Mesendoderm (in vitro differentiated cells): ENCODE measurements around the gene PRSS3.
"Not testable (repeated sequence)": the region's sequence is repeated elsewhere in the genome, so short reads cannot be mapped to it uniquely, and the experiment has no call there.

ENCODE experiments used
- DNase-seq: peaks from one replicate; pipeline ENCODE4 v3.0.0; 2013
- H2AK5ac ChIP-seq: 2 replicates; pipeline ENCODE4 v1.6.1; 2013; ENCODE audit warnings: low read length, inconsistent platforms
- H2BK120ac ChIP-seq: 2 replicates; pipeline ENCODE4 v1.6.1; 2013; ENCODE audit warnings: low read depth, mild to moderate bottlenecking, low read length, moderate library complexity, mixed read lengths
- H2BK15ac ChIP-seq: replicated peaks from 2 replicates; pipeline ENCODE4 v1.6.1; 2013; ENCODE audit warnings: low read depth, mild to moderate bottlenecking, moderate library complexity
- H2BK5ac ChIP-seq: 2 replicates; pipeline ENCODE4 v1.6.1; 2013; ENCODE audit warnings: low read length, inconsistent platforms
- H3K18ac ChIP-seq: 2 replicates; pipeline ENCODE4 v1.6.1; 2013; ENCODE audit warnings: mild to moderate bottlenecking, low read length, mixed read lengths
- H3K23ac ChIP-seq: one replicate; pipeline ENCODE4 v1.6.1; 2013; ENCODE audit warnings: low read length
- H3K27ac ChIP-seq: 2 replicates; pipeline ENCODE4 v1.5.1; 2013; ENCODE audit warnings: low read depth, mild to moderate bottlenecking, inconsistent platforms, low read length, moderate library complexity
- H3K27me3 ChIP-seq: 2 replicates; pipeline ENCODE4 v1.6.1; 2013; ENCODE audit warnings: low read length, control low read depth, mild to moderate bottlenecking, inconsistent platforms; ENCODE audit not compliant: insufficient read depth, poor library complexity
- H3K36me3 ChIP-seq: 2 replicates; pipeline ENCODE4 v1.6.1; 2013; ENCODE audit warnings: low read length, inconsistent platforms; ENCODE audit not compliant: control insufficient read depth, insufficient read depth
- H3K4ac ChIP-seq: one replicate; pipeline ENCODE4 v1.6.1; 2013; ENCODE audit warnings: low read depth, mild to moderate bottlenecking, low read length, moderate library complexity
- H3K4me1 ChIP-seq: 2 replicates; pipeline ENCODE4 v1.6.1; 2013; ENCODE audit warnings: low read depth, low read length, inconsistent platforms; ENCODE audit not compliant: control insufficient read depth
- H3K4me2 ChIP-seq: 2 replicates; pipeline ENCODE4 v1.6.1; 2013; ENCODE audit warnings: low read length
- H3K4me3 ChIP-seq: 2 replicates; pipeline ENCODE4 v1.5.1; 2013; ENCODE audit warnings: mild to moderate bottlenecking, low read length
- H3K56ac ChIP-seq: one replicate; pipeline ENCODE4 v1.6.1; 2013; ENCODE audit warnings: low read length
- H3K79me1 ChIP-seq: 2 replicates; pipeline ENCODE4 v1.6.1; 2013; ENCODE audit warnings: low read length, inconsistent platforms
- H3K79me2 ChIP-seq: 2 replicates; pipeline ENCODE4 v1.6.1; 2013; ENCODE audit warnings: mild to moderate bottlenecking, low read length; ENCODE audit not compliant: control insufficient read depth, insufficient read depth
- H3K9ac ChIP-seq: 2 replicates; pipeline ENCODE4 v1.6.1; 2013; ENCODE audit warnings: low read length, inconsistent platforms
- H4K5ac ChIP-seq: one replicate; pipeline ENCODE4 v1.6.1; 2013; ENCODE audit warnings: low read length
- H4K8ac ChIP-seq: one replicate; pipeline ENCODE4 v1.6.1; 2013; ENCODE audit warnings: low read depth, mild to moderate bottlenecking, control low read depth, low read length, moderate library complexity
- WGBS: extraction: QIAGEN DNeasy Blood & Tissue Kit; methylation state at CpG from one replicate; pipeline ENCODE4 v1.1.7; 2013; ENCODE audit warnings: low lambda C conversion rate, missing lambda C conversion rate; ENCODE audit not compliant: insufficient coverage; ENCODE audit errors: extremely low coverage; 5-methylcytosine and 5-hydroxymethylcytosine counted together

The PRSS3 gene

GRCh38 chr9:33796679-33797078 is 1.3 kb downstream of the PRSS3 start:
- H3K4ac ChIP-seq, DNase-seq, H4K5ac ChIP-seq, H3K4me1 ChIP-seq, H3K4me3 ChIP-seq, H2BK120ac ChIP-seq, H3K79me2 ChIP-seq, H3K23ac ChIP-seq, H3K27me3 ChIP-seq, H2AK5ac ChIP-seq, H2BK5ac ChIP-seq, H3K36me3 ChIP-seq, H3K56ac ChIP-seq, H3K18ac ChIP-seq, H2BK15ac ChIP-seq, H3K4me2 ChIP-seq, H3K27ac ChIP-seq, H3K9ac ChIP-seq, H3K79me1 ChIP-seq, H4K8ac ChIP-seq: not testable (repeated sequence)
- no CpG with 5 or more reads among the region's 5 CpGs for WGBS

- Histone ChIP-seq H3K79me2 (no peaks in the 10 kb centered on the region), H3K4ac (no peak overlapping the region), H3K56ac (no peak overlapping the region), H4K8ac (no peak overlapping the region), H4K5ac (no peak overlapping the region), H3K4me2 (no peak overlapping the region), H2BK120ac (no peak overlapping the region), H3K18ac (no peak overlapping the region), H3K79me1 (no peaks in the 10 kb centered on the region), H3K36me3 (no peaks in the 10 kb centered on the region), H3K4me3 (no peak overlapping the region), H3K4me1 (no peaks in the 10 kb centered on the region), H2BK5ac (no peak overlapping the region), H2AK5ac (no peak overlapping the region), H3K9ac (no peak overlapping the region), H3K27me3 (no peaks in the 10 kb centered on the region), H2BK15ac (no peak overlapping the region), H3K27ac (no peak overlapping the region), H3K23ac (no peak overlapping the region)
- no peak for DNase-seq
- WGBS = no CpG with 5 or more reads among the region's 8 CpGs
These were observed 2.5 kb downstream of the PRSS3 start for GRCh38 chr9:33797837-33798236.

- Histone ChIP-seq H3K4ac (no peak overlapping the region), H4K5ac (no peak overlapping the region), H3K4me3 (no peak overlapping the region), H3K4me1 (no peaks in the 10 kb centered on the region), H3K18ac (no peak overlapping the region), H3K36me3 (no peaks in the 10 kb centered on the region), H2AK5ac (no peak overlapping the region), H2BK15ac (no peak overlapping the region), H3K56ac (no peak overlapping the region), H2BK5ac (no peak overlapping the region), H3K27me3 (no peaks in the 10 kb centered on the region), H3K23ac (no peak overlapping the region), H3K27ac (no peak overlapping the region), H3K4me2 (no peak overlapping the region), H3K79me2 (no peaks in the 10 kb centered on the region), H3K9ac (no peak overlapping the region), H3K79me1 (no peaks in the 10 kb centered on the region), H2BK120ac (no peak overlapping the region), H4K8ac (no peak overlapping the region)
- no CpG with 5 or more reads among the region's 10 CpGs for WGBS
- no peak for DNase-seq
These were observed 3.2 kb downstream of the PRSS3 start for GRCh38 chr9:33798545-33798944.

- Histone ChIP-seq H3K18ac (no peak overlapping the region), H3K4ac (no peak overlapping the region), H3K9ac (no peak overlapping the region), H2BK15ac (no peak overlapping the region), H3K79me1 (no peaks in the 10 kb centered on the region), H3K4me2 (no peak overlapping the region), H3K4me1 (no peaks in the 10 kb centered on the region), H2BK5ac (no peak overlapping the region), H3K56ac (no peak overlapping the region), H3K23ac (no peak overlapping the region), H2AK5ac (no peak overlapping the region), H4K5ac (no peak overlapping the region), H3K27me3 (no peaks in the 10 kb centered on the region), H2BK120ac (no peak overlapping the region), H4K8ac (no peak overlapping the region), H3K27ac (no peak overlapping the region), H3K36me3 (no peaks in the 10 kb centered on the region), H3K79me2 (no peaks in the 10 kb centered on the region), H3K4me3 (no peak overlapping the region)
- no peak for DNase-seq
- no CpG with 5 or more reads among the region's 9 CpGs for WGBS
These were observed 4.8 kb downstream of the PRSS3 start for GRCh38 chr9:33799928-33800704.

GRCh38 chr9:33800886-33801285 is 5.5 kb downstream of the PRSS3 start:
- no peaks in the 10 kb centered on the region for H3K79me2 ChIP-seq
- no peaks in the 10 kb centered on the region for H3K27me3 ChIP-seq
- H3K4ac ChIP-seq = no peak overlapping the region
- H3K4me2 ChIP-seq = no peak overlapping the region
- H2BK120ac ChIP-seq = no peak overlapping the region
- DNase-seq = no peak
- no peak overlapping the region for H4K8ac ChIP-seq
- no peak overlapping the region for H4K5ac ChIP-seq
- H3K79me1 ChIP-seq = no peaks in the 10 kb centered on the region
- H3K9ac ChIP-seq = no peak overlapping the region
- H2AK5ac ChIP-seq = no peak overlapping the region
- H3K4me1 ChIP-seq = no peaks in the 10 kb centered on the region
- H3K18ac ChIP-seq = no peak overlapping the region
- no peak overlapping the region for H3K56ac ChIP-seq
- H3K4me3 ChIP-seq = no peak overlapping the region
- no peak overlapping the region for H3K23ac ChIP-seq
- WGBS = no CpG with 5 or more reads among the region's 2 CpGs
- H2BK5ac ChIP-seq = no peak overlapping the region
- H3K27ac ChIP-seq = no peak overlapping the region
- H3K36me3 ChIP-seq = no peaks in the 10 kb centered on the region
- no peak overlapping the region for H2BK15ac ChIP-seq

- not testable (repeated sequence) for H3K4me3 ChIP-seq, H2BK15ac ChIP-seq, H2BK5ac ChIP-seq, H3K79me1 ChIP-seq, H3K9ac ChIP-seq, H2AK5ac ChIP-seq, H3K18ac ChIP-seq, H3K4me2 ChIP-seq, H4K8ac ChIP-seq, H4K5ac ChIP-seq, H3K56ac ChIP-seq, H3K23ac ChIP-seq, H3K4ac ChIP-seq, H3K36me3 ChIP-seq, H3K4me1 ChIP-seq, DNase-seq, H2BK120ac ChIP-seq, H3K27ac ChIP-seq, H3K79me2 ChIP-seq, H3K27me3 ChIP-seq
- no CpG with 5 or more reads among the region's 2 CpGs for WGBS
These were observed 6.7 kb downstream of the PRSS3 start for GRCh38 chr9:33801943-33802500.
